Endothelial cell of umbilical vein (primary cell): ENCODE measurements around the gene SLFNL1.

Source experiments
- EZH2 ChIP-seq: IDR thresholded peaks from 2 replicates; pipeline ENCODE4 v1.6.1; 2012; ENCODE audit warnings: borderline replicate concordance, low read depth, mild to moderate bottlenecking, moderate library complexity, low read length, inconsistent platforms; ENCODE audit not compliant: severe bottlenecking
- FOS ChIP-seq: IDR thresholded peaks from 2 replicates; pipeline ENCODE4 v1.6.1; 2011; ENCODE audit warnings: mild to moderate bottlenecking, low read length, moderate library complexity, borderline replicate concordance; ENCODE audit not compliant: insufficient read depth
- GATA2 ChIP-seq: IDR thresholded peaks from 2 replicates; pipeline ENCODE4 v1.7.0; 2011; ENCODE audit warnings: low read depth, mild to moderate bottlenecking, moderate library complexity, mixed read lengths, low read length; ENCODE audit not compliant: insufficient read length, insufficient read depth
- JUN ChIP-seq: IDR thresholded peaks from 2 replicates; pipeline ENCODE4 v1.6.1; 2011; ENCODE audit warnings: borderline replicate concordance, low read depth; ENCODE audit not compliant: insufficient read length, insufficient read depth
- POLR2A ChIP-seq: IDR thresholded peaks from 2 replicates; pipeline ENCODE4 v1.6.1; 2012; ENCODE audit warnings: low read depth, mild to moderate bottlenecking, control low read depth, low read length
- POLR2AphosphoS5 ChIP-seq: IDR thresholded peaks from 2 replicates; pipeline ENCODE4 v1.6.1; 2012; ENCODE audit warnings: low read depth, mild to moderate bottlenecking, control low read depth, low read length, moderate library complexity; ENCODE audit not compliant: insufficient read depth
- TF ChIP-seq, protein P1 (sequence below), 2 donors: IDR thresholded peaks; 1 replicate in 1 of 2; 2 replicates in 1 of 2; pipeline ENCODE4 v1.5.1; 2011; ENCODE audit warnings: low read length in 2 of 2, mild to moderate bottlenecking in 2 of 2, moderate library complexity in 2 of 2, control low read depth in 1 of 2, inconsistent platforms in 1 of 2, low read depth in 1 of 2; ENCODE audit not compliant: insufficient read depth in 1 of 2; ENCODE audit errors: extremely low read depth in 1 of 2
- TF ChIP-seq, protein P2 (sequence below): IDR thresholded peaks from 2 replicates; pipeline ENCODE4 v1.6.1; 2011; ENCODE audit not compliant: insufficient read depth, insufficient read length

DNA sequence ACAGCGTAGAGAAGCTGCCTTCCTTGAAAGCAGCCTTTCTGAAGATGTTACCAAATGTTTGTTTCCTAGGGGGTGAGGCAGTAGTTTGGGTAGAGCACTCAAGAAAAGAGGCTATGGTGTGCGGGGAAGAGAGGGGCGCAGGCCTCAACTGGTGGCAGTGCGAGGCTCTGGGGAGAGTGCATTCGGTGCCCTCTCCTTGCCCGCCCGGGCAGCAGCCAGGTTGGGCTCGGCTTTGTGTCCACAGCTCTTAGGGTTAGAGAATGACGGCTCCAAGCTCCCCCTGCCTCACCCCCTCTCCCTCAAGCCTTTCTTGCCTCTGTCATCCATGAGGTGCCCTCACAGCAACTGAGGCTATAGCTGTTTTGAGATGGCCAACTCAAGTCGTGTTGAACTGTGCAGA lies 899 bp upstream of the SLFNL1 start:
- TF ChIP-seq POLR2A (no peak), POLR2AphosphoS5 (no peak), FOS (no peak), GATA2 (no peak), EZH2 (no peak), JUN (no peak)
- TF ChIP-seq, protein P1, sequence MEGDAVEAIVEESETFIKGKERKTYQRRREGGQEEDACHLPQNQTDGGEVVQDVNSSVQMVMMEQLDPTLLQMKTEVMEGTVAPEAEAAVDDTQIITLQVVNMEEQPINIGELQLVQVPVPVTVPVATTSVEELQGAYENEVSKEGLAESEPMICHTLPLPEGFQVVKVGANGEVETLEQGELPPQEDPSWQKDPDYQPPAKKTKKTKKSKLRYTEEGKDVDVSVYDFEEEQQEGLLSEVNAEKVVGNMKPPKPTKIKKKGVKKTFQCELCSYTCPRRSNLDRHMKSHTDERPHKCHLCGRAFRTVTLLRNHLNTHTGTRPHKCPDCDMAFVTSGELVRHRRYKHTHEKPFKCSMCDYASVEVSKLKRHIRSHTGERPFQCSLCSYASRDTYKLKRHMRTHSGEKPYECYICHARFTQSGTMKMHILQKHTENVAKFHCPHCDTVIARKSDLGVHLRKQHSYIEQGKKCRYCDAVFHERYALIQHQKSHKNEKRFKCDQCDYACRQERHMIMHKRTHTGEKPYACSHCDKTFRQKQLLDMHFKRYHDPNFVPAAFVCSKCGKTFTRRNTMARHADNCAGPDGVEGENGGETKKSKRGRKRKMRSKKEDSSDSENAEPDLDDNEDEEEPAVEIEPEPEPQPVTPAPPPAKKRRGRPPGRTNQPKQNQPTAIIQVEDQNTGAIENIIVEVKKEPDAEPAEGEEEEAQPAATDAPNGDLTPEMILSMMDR (IDR thresholded peaks at IDR 0.05; ENCODE audit: extremely low read depth in 1 of 2, insufficient read depth in 1 of 2, low read depth in 1 of 2, low read length in 2 of 2): no peak
- TF ChIP-seq, protein P2, sequence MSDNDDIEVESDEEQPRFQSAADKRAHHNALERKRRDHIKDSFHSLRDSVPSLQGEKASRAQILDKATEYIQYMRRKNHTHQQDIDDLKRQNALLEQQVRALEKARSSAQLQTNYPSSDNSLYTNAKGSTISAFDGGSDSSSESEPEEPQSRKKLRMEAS: no peak
